Astrocyte of the spinal cord (primary cell): ENCODE data around the gene NOXO1.
"Not testable (repeated sequence)": the region's sequence is repeated elsewhere in the genome, so short reads cannot be mapped to it uniquely, and the experiment has no call there.

Source experiments
- DNase-seq: peaks from one replicate; pipeline ENCODE4 v3.0.0; 2011; ENCODE audit warnings: low read depth, low spot score
- H3K4me3 ChIP-seq: 2 replicates; pipeline ENCODE4 v1.5.1; 2011; ENCODE audit warnings: low read depth, mild to moderate bottlenecking, low read length, moderate library complexity
- in situ Hi-C: cut with HindIII; loops from 2 replicates; pipeline ENCODE4 v1.10.0; 2017; ENCODE audit warnings: low sequenced_read_pairs
- TF ChIP-seq, protein P1 (sequence below): IDR thresholded peaks from 2 replicates; pipeline ENCODE4 v1.5.1; 2012; ENCODE audit warnings: low read depth, mild to moderate bottlenecking, low read length, inconsistent platforms

Gene NOXO1

DNA sequence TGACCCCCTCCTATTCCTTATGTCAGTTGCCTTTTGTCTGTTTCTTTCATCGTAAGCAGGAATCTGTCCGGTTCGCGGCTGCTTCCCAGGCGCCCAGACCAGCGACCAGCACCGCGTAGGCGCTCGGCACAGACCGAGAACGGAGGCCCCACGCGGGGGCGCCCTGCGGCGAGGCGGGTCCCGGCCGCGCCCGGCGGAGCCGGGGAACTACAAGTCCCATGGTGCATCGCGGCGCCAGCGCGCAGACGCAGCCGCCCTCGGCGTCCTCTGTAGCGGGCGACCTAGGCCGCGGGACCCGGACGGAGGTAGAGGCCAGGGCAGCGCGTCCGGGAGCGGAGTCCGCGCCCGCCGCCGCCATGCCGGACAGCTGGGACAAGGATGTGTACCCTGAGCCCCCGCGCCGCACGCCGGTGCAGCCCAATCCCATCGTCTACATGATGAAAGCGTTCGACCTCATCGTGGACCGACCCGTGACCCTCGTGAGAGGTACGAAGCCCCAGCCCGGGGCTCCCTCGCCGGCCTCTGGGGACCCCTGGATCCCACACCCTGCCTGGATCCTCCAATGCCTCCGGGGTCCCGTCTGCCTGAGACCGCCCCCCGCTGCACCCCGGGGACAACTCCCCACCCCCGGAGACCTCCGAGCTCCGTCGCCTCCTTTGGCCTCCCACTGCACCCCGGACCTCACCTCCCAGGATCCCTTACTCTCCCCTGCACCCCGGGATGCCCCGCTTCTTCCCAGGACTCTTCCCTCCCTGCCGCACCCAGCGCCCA, 21.8 kb downstream of the NOXO1 start, which contains the start of gene NDUFB10:
NDUFB10 (plus strand) TSS at position 270 of the 771 bp plus-strand sequence; CDS start at position 357, 87 bp downstream.
- TF ChIP-seq, protein P1, sequence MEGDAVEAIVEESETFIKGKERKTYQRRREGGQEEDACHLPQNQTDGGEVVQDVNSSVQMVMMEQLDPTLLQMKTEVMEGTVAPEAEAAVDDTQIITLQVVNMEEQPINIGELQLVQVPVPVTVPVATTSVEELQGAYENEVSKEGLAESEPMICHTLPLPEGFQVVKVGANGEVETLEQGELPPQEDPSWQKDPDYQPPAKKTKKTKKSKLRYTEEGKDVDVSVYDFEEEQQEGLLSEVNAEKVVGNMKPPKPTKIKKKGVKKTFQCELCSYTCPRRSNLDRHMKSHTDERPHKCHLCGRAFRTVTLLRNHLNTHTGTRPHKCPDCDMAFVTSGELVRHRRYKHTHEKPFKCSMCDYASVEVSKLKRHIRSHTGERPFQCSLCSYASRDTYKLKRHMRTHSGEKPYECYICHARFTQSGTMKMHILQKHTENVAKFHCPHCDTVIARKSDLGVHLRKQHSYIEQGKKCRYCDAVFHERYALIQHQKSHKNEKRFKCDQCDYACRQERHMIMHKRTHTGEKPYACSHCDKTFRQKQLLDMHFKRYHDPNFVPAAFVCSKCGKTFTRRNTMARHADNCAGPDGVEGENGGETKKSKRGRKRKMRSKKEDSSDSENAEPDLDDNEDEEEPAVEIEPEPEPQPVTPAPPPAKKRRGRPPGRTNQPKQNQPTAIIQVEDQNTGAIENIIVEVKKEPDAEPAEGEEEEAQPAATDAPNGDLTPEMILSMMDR = peak; percentile 43

DNA sequence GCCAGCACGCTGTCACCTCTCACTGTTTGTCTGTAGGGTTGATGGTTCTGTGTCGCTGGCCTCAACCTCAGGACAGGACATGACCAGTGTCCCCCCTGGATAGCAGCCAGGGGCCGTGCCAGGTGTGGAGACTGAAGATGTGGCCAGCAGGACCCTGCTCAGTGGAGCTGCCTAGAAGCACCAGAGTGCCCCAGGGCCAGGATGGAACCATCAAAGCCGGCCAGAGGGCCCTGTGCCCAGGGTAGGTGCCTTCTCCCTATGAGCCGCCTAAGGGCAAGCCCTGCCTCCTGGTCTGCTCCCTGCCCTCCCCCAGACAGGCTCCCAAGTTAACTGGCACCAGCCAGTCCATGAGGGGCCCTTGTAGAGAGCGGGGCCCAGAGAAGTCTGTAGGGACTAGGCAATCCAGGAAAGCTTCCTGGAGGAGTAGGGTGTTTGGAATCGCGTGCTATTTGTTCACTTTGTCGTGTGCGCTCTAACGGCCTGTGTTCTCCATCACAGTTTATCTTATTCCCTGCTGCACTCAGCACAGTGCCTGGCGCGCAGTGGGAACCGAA, 22.5 kb downstream of the NOXO1 start:
- H3K4me3 ChIP-seq = peak overlapping the region; percentile 24
- DNase-seq = no peak
- in situ Hi-C loops = no loop called here
- TF ChIP-seq, protein P1 = no peak

More for the DNA sequence above, 21.8 kb downstream of the NOXO1 start, which contains the start of gene NDUFB10:
- DNase-seq = peak; percentile 85
- H3K4me3 ChIP-seq = peak within 1 kb of the TSS; percentile 89
- in situ Hi-C loops = no loop called here

DNA sequence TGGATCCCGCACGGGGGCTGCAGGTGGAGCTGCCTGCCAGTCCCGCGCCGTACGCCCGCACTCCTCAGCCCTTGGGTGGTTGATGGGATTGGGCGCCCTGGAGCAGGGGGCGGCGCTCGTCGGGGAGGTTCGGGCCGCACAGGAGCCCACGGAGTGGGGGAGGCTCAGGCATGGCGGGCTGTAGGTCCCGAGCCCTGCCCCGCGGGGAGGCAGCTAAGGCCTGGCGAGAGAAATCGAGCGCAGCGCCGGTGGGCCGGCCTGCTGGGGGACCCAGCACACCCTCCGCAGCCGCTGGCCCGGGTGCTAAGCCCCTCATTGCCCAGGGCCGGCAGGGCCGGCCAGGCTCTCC, 23.2 kb downstream of the NOXO1 start:
- in situ Hi-C loops, DNase-seq, H3K4me3 ChIP-seq: not testable (repeated sequence)

DNA sequence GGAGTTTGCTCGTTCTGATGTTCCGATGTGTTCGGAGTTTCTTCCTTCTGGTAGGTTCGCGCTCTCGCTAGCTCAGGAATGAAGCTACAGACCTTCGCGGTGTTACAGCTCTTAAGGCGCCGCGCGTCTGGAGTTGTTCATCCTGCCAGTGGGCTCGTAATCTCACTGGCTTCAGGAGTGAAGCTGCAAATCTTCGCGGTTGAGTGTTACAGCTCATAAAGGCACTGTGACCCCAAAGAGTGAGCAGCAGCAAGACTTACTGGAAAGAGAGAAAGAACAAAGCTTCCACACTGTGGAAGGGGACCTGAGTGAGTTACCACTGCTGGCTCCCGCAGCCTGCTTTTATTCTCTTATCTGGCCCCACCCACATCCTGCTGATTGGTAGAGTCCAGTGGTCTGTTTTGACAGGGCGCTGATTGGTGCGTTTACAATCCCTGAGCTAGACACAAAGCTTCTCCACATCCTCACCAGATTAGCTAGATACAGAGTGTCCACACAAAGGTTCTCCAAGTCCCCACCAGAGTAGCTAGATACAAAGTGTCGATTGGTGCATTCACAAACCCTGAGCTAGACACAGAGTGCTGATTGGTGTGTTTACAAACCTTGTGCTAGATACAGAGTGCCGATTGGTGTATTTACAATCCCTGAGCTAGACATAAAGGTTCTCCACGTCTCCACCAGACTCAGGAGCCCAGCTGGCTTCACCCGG, 23.7 kb downstream of the NOXO1 start:
- in situ Hi-C loops, DNase-seq, H3K4me3 ChIP-seq: not testable (repeated sequence)

DNA sequence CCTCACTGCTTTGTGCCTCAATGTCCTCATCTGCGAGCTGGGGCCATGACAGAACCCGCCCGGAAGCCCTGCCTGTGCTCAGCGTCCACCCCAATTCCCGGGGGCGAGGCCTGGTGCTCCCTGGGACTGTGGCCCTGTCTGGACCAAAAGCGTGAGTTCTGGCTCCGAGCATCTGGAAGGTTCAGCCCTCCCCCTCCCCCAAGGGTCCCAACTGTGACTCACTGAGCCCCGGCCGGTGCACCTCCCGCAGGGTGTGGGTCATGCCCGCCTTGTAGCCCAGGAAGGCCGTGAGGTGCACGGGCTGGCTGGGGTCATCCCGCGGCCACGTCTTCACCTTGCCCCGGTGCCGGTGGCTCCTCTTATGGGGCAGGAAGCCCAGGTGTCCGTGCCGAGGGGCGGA, 27.5 kb downstream of the NOXO1 start:
- TF ChIP-seq, protein P1 = no peak
- no peak overlapping the region for H3K4me3 ChIP-seq
- no peak for DNase-seq
- in situ Hi-C loops = no loop called here

DNA sequence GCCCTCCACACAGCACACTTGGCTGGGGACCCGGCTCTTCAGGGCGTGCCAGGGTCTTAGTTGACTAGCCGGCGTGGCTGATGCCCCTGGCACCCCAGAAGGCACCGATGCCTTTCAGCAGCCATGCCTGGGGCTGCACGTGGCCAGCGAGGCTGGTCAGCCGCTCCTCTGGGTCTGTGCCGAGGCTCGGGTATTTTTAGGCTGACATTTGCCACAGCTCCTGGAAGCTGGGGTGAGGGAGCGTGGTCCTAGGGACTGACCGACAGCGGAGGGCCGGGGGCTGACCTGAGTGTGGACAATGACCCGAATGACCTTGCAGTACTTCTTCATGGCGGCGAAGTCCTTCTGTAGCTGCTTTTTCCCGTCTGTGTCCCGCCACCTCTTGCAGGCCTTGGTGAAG, 30.7 kb downstream of the NOXO1 start:
- no peak overlapping the region for H3K4me3 ChIP-seq
- TF ChIP-seq, protein P1 = no peak
- no peak for DNase-seq
- in situ Hi-C loops = no loop called here

DNA sequence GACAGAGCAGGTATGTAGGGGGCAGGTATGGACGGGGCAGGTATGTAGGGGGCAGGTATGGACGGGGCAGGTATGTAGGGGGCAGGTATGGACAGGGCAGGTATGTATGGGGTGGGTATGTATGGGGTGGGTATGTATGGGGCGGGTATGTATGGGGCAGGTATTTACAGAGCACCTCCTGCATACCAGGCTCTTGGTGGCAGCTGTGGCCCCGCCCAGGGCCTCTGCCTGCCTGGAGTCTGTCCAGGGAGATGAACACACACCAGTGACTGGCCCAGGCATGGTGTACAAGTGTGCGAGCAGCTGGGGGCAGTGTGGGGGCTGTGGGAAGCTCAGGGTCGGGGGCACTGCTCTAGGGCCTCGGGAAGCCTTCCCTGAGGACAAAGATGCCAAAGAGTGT, 31.2 kb downstream of the NOXO1 start:
- in situ Hi-C loops = no loop called here
- H3K4me3 ChIP-seq = no peak overlapping the region
- no peak for DNase-seq
- TF ChIP-seq, protein P1 = no peak
